Neural cell (in vitro differentiated cells): ENCODE measurements around the gene TMEM30B.

Source experiments
- CTCF ChIP-seq: fragments of 450-650 bp; IDR thresholded peaks from 2 replicates; pipeline ENCODE4 v1.5.1; 2014; ENCODE audit warnings: antibody characterized with exemption, mild to moderate bottlenecking, moderate library complexity; ENCODE audit not compliant: poor library complexity, severe bottlenecking
- POLR2AphosphoS5 ChIP-seq: IDR thresholded peaks from 2 replicates; pipeline ENCODE4 v1.6.1; 2012

DNA sequence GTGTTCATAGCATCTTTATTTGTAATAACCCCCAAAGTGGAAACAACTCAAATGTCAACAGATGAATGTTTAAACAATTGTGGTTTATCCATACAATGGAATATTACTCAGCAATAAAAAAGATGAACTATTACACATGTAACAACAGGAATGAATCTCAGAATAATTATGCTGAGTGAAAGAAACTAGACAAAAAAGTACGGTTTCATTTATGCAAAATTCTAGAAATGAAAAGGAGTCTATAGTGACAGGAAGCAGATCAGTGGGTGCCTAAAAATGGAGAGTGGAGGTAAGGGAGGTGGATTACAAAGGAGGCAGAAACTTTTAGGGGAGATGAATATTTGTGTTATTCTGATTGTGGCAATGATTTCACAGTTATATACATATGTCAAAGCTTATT, 45.0 kb upstream of the TMEM30B start:
- TF ChIP-seq CTCF (no peak), POLR2AphosphoS5 (no peak)
